Sigmoid colon (tissue), 4 donors: ENCODE measurements around the gene PISD.

Source experiments
- EP300 ChIP-seq, 4 donors: sonication (generic); formaldehyde crosslinking; IDR thresholded peaks; one replicate each; pipeline ENCODE4 v1.6.1; 2017; ENCODE audit warnings: antibody characterized with exemption in 4 of 4
- POLR2A ChIP-seq, 2 donors: fragments of 450-650 bp; IDR thresholded peaks; one replicate each; pipeline ENCODE4 v1.6.1; 2016; ENCODE audit warnings: antibody characterized with exemption in 2 of 2, mild to moderate bottlenecking in 2 of 2, moderate library complexity in 2 of 2
- TF ChIP-seq, protein P1 (sequence below), 4 experiments: fragments of 450-650 bp in 3 of 4; fragments of 200-600 bp in 1 of 4; IDR thresholded peaks; one replicate each; pipeline ENCODE4 v1.5.1; 2016 to 2019; ENCODE audit warnings: antibody characterized with exemption in 4 of 4, mild to moderate bottlenecking in 3 of 4, moderate library complexity in 2 of 4

GRCh38 chr22:31680861-31681341 is 18.9 kb upstream of the PISD start:
- TF ChIP-seq POLR2A (IDR thresholded peaks at IDR 0.05) (no peak), EP300 (IDR thresholded peaks at IDR 0.05) (no peak)
- TF ChIP-seq, protein P1, sequence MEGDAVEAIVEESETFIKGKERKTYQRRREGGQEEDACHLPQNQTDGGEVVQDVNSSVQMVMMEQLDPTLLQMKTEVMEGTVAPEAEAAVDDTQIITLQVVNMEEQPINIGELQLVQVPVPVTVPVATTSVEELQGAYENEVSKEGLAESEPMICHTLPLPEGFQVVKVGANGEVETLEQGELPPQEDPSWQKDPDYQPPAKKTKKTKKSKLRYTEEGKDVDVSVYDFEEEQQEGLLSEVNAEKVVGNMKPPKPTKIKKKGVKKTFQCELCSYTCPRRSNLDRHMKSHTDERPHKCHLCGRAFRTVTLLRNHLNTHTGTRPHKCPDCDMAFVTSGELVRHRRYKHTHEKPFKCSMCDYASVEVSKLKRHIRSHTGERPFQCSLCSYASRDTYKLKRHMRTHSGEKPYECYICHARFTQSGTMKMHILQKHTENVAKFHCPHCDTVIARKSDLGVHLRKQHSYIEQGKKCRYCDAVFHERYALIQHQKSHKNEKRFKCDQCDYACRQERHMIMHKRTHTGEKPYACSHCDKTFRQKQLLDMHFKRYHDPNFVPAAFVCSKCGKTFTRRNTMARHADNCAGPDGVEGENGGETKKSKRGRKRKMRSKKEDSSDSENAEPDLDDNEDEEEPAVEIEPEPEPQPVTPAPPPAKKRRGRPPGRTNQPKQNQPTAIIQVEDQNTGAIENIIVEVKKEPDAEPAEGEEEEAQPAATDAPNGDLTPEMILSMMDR (IDR thresholded peaks at IDR 0.05) = no peak
